HepG2 (cell line): Measurements from ENCODE around the gene CADM4. TPM values are rescaled to one million over a fixed set of nuclear protein-coding genes. Genes with fewer than 3 reads are reported as not detected.

Experiments used
- ATAC-seq: fragments of 200-7000 bp; cut with Tn5 transposase; 3 replicates; pipeline ENCODE4 v1.9.1; 2020; ENCODE audit warnings: mild to moderate bottlenecking, moderate library complexity
- BruUV-seq: library from RNA; stranded (reverse); fragments of 400-500 nt; replicated peaks from 2 replicates; lab custom pipeline; 2021; lab: Mats Ljungman, UMichigan
- CTCF ChIA-PET: fragments of 300-600 bp; formaldehyde crosslinking; extraction: SDS; loops from one replicate; lab custom pipeline; 2021; ENCODE audit warnings: low total read pairs, inconsistent platforms, low intra/inter-chr PET ratio; lab: Yijun Ruan, JAX
- POLR2A ChIA-PET: fragments of 350-600 bp; sonication (Branson Sonifier 250); formaldehyde crosslinking; loops from one replicate; lab custom pipeline; 2020; ENCODE audit warnings: antibody characterized with exemption, inconsistent platforms; lab: Yijun Ruan, JAX
- DNase-seq: peaks from one replicate; pipeline ENCODE4 v3.0.0-alpha.2; 2015; ENCODE audit warnings: low spot score
- FAIRE-seq: peaks from 3 replicates; lab custom pipeline; 2011; peaks lifted over from hg19 to GRCh38; lab: Jason Lieb, UNC
- H2AFZ ChIP-seq: one replicate; pipeline ENCODE4 v1.6.1; 2011; ENCODE audit warnings: low read length, inconsistent platforms
- H3K27ac ChIP-seq: fragments of 300-600 bp; 3 replicates; pipeline ENCODE4 v1.8.0; 2011; ENCODE audit warnings: mixed run types, mild to moderate bottlenecking, mixed read lengths, low read length, inconsistent platforms; ENCODE audit not compliant: insufficient read depth; ENCODE audit errors: extremely low read length
- H3K27me3 ChIP-seq, 2 experiments: fragments of 200-600 bp in 1 of 2; 2 replicates in 1 of 2; 3 replicates in 1 of 2; pipeline versions ENCODE4 v1.6.0 to v1.8.0; 2011; ENCODE audit warnings: low read length in 2 of 2, mild to moderate bottlenecking in 2 of 2, moderate library complexity in 2 of 2, inconsistent platforms in 1 of 2; ENCODE audit not compliant: insufficient read depth in 2 of 2, control insufficient read depth in 1 of 2
- H3K36me3 ChIP-seq, 2 experiments: fragments of 200-600 bp in 1 of 2; replicated peaks in 1 of 2; 2 replicates in 1 of 2; 3 replicates in 1 of 2; pipeline versions ENCODE4 v1.5.1 to v1.8.0; 2011; ENCODE audit warnings: low read length in 2 of 2, inconsistent platforms in 1 of 2; ENCODE audit not compliant: insufficient read depth in 2 of 2, control insufficient read depth in 1 of 2
- H3K4me1 ChIP-seq: 2 replicates; pipeline ENCODE4 v1.5.1; 2012; ENCODE audit warnings: low read length, inconsistent platforms; ENCODE audit not compliant: insufficient read depth
- H3K4me2 ChIP-seq: 2 replicates; pipeline ENCODE4 v1.6.0; 2011; ENCODE audit warnings: low read depth, low read length, inconsistent platforms
- H3K4me3 ChIP-seq, 3 experiments: fragments of 200-600 bp in 1 of 3; sonication (generic), shearing (Covaris generic) in 1 of 3; replicated peaks in 1 of 3; 2 replicates each; pipeline ENCODE4 v1.5.1; 2011 to 2016; ENCODE audit warnings: low read length in 3 of 3, inconsistent platforms in 2 of 3, low read depth in 2 of 3, mild to moderate bottlenecking in 2 of 3, control low read depth in 1 of 3, mixed read lengths in 1 of 3; ENCODE audit not compliant: insufficient read depth in 1 of 3
- H3K79me2 ChIP-seq: one replicate; pipeline ENCODE4 v1.6.1; 2011; ENCODE audit warnings: low read length, inconsistent platforms; ENCODE audit not compliant: insufficient read depth
- H3K9ac ChIP-seq: 2 replicates; pipeline ENCODE4 v1.6.0; 2011; ENCODE audit warnings: mild to moderate bottlenecking, low read depth, low read length, inconsistent platforms; ENCODE audit not compliant: insufficient read depth
- H3K9me3 ChIP-seq: 2 replicates; pipeline ENCODE4 v1.5.1; 2012; ENCODE audit warnings: mild to moderate bottlenecking, low read length
- H4K20me1 ChIP-seq: 2 replicates; pipeline ENCODE4 v1.6.0; 2011; ENCODE audit warnings: inconsistent platforms, mild to moderate bottlenecking, low read length, moderate library complexity; ENCODE audit not compliant: insufficient read depth
- CAMTA2 ChIP-seq: sonication (generic); formaldehyde crosslinking; IDR thresholded peaks from 2 replicates; pipeline ENCODE4 v1.4.0; 2020; ENCODE audit warnings: mild to moderate bottlenecking, missing genetic modification reagents, borderline replicate concordance
- CREBL2 ChIP-seq: sonication (generic); formaldehyde crosslinking; IDR thresholded peaks from 2 replicates; pipeline ENCODE4 v1.8.1; 2023; ENCODE audit warnings: missing genetic modification reagents, mild to moderate bottlenecking, borderline replicate concordance
- DDIT3 ChIP-seq: sonication (generic); formaldehyde crosslinking; IDR thresholded peaks from 2 replicates; pipeline ENCODE4 v1.4.0; 2020; ENCODE audit warnings: mild to moderate bottlenecking, missing genetic modification reagents
- ERF ChIP-seq: IDR thresholded peaks from 2 replicates; pipeline ENCODE4 v1.6.1; 2018; ENCODE audit warnings: missing biosample characterization, missing genetic modification reagents
- MAX ChIP-seq: IDR thresholded peaks from 2 replicates; pipeline ENCODE4 v1.6.1; 2012; ENCODE audit warnings: inconsistent platforms
- POLR2AphosphoS2 ChIP-seq: IDR thresholded peaks from 2 replicates; pipeline ENCODE4 v1.6.1; 2011; ENCODE audit warnings: low read depth, low read length, improper control_type of control experiment
- RFX3 ChIP-seq: IDR thresholded peaks from 2 replicates; pipeline ENCODE4 v1.6.1; 2016; ENCODE audit warnings: missing biosample characterization, missing genetic modification reagents
- RFX5 ChIP-seq: IDR thresholded peaks from 2 replicates; pipeline ENCODE4 v1.6.1; 2011; ENCODE audit warnings: low read depth, low read length, improper control_type of control experiment
- SSRP1 ChIP-seq: IDR thresholded peaks from 2 replicates; pipeline ENCODE4 v1.6.1; 2016; ENCODE audit warnings: control low read depth
- TOPORS ChIP-seq: sonication (generic); formaldehyde crosslinking; IDR thresholded peaks from 2 replicates; pipeline ENCODE4 v1.8.0; 2023; ENCODE audit warnings: mild to moderate bottlenecking, missing genetic modification reagents
- U2AF2 ChIP-seq: fragments of 200-400 bp; formaldehyde crosslinking; IDR thresholded peaks from 2 replicates; pipeline ENCODE4 v1.6.1; 2017; ENCODE audit warnings: low read depth, mild to moderate bottlenecking, low read length
- ZBTB38 ChIP-seq: sonication (generic); formaldehyde crosslinking; IDR thresholded peaks from 2 replicates; pipeline ENCODE4 v1.5.1; 2020; ENCODE audit warnings: mild to moderate bottlenecking, missing genetic modification reagents
- ZNF547 ChIP-seq: sonication (generic); formaldehyde crosslinking; IDR thresholded peaks from 2 replicates; pipeline ENCODE4 v1.5.1; 2020; ENCODE audit warnings: mild to moderate bottlenecking, missing genetic modification reagents
- ZNF674 ChIP-seq: sonication (generic); formaldehyde crosslinking; IDR thresholded peaks from 2 replicates; pipeline ENCODE4 v1.5.0; 2020; ENCODE audit warnings: low read depth, mild to moderate bottlenecking, missing genetic modification reagents
- ZNF746 ChIP-seq: sonication (generic); formaldehyde crosslinking; IDR thresholded peaks from 2 replicates; pipeline ENCODE4 v1.8.0; 2022; ENCODE audit warnings: mild to moderate bottlenecking, missing genetic modification reagents
- ZSCAN9 ChIP-seq: IDR thresholded peaks from 2 replicates; pipeline ENCODE4 v1.6.1; 2016; ENCODE audit warnings: borderline replicate concordance
- WGBS: methylation state at CpG from one replicate; pipeline ENCODE4 v1.1.6; 2017; ENCODE audit warnings: low lambda C conversion rate; 5-methylcytosine and 5-hydroxymethylcytosine counted together
- in situ Hi-C: cut with HindIII; loops from 2 replicates; pipeline ENCODE4 v1.10.0; 2017; ENCODE audit warnings: low pct_unique_long_range_greater_than_20kb; ENCODE audit not compliant: extremely low pct_ligation_motif_present
- intact Hi-C: fragments of 100-400 bp; cut with micrococcal nuclease; formaldehyde crosslinking; loops from one replicate; pipeline ENCODE4 v1.10.0; 2022; ENCODE audit not compliant: unreplicated experiment
- polyA plus RNA-seq, 8 experiments: library from polyadenylated mRNA; depleted of rRNA in 3 of 8; stranded (reverse) in 7 of 8; unstranded in 1 of 8; fragments of >200 nt; fragmentation: Illumina TruSeq in 4 of 8; extraction: Trizol in 4 of 8; gene quantifications; 2 replicates each; pipeline versions ENCODE4 v1.2.1 to v1.2.3, GENCODE V29; 2011 to 2016; ENCODE audit warnings: low read depth in 4 of 8, missing spikeins in 1 of 8, mixed read lengths in 1 of 8; ENCODE audit not compliant: insufficient read depth in 1 of 8
- total RNA-seq, 5 experiments: library from RNA; depleted of rRNA; stranded (reverse); fragments of >200 nt; fragmentation: Illumina TruSeq; extraction: Trizol; gene quantifications; 2 replicates each; pipeline ENCODE4 v1.2.3, GENCODE V29; 2016; ENCODE audit warnings: low read depth in 1 of 5
- TF ChIP-seq, protein P1 (sequence below): sonication (generic); formaldehyde crosslinking; IDR thresholded peaks from 2 replicates; pipeline ENCODE4 v1.4.0; 2020; ENCODE audit warnings: mild to moderate bottlenecking, missing genetic modification reagents, borderline replicate concordance

Gene CADM4
- total and polyA plus RNA-seq, 2 of the 13 experiments (the other 11 are each of a cell fraction or from before 2014, with no cell fraction given): 8.5 to 16.0 TPM

- ChIA-PET CTCF (no interaction called here), POLR2A (interaction anchor here (1.0 kb wide), 1 partner anchor 26 kb away, joined by 3 read pairs; the partner anchor contains the start of genes IRGQ and ZNF576)
- Histone ChIP-seq H3K4me1 (peaks cover 24% of the 10 kb centered on the region), H3K9me3 (no peaks in the 10 kb centered on the region), H3K27me3 (no peaks in the 10 kb centered on the region), H3K36me3 (peaks cover 0 to 2% of the 10 kb centered on the region in 2 experiments; a peak in 1 of 5 replicates), H3K4me2 (no peak overlapping the region), H3K79me2 (peaks cover 11% of the 10 kb centered on the region), H4K20me1 (no peaks in the 10 kb centered on the region), H3K27ac (no peak overlapping the region), H3K9ac (no peak overlapping the region), H2AFZ (no peak overlapping the region), H3K4me3 (no peak overlapping the region)
- no peak for DNase-seq
- in situ Hi-C loops: no loop called here
- BruUV-seq: no TSS peak
- ATAC-seq: no peak
- WGBS: 88% methylated on average over 4 of the region's 4 CpGs
- intact Hi-C loops: no loop called here
- no peak for FAIRE-seq
- TF ChIP-seq RFX3 (no peak), SSRP1 (CRISPR knock-in tag) (no peak), CAMTA2 (no peak), DDIT3 (CRISPR knock-in tag) (no peak), U2AF2 (no peak), ZSCAN9 (CRISPR knock-in tag) (no peak), MAX (no peak), ZBTB38 (CRISPR knock-in tag) (no peak), ZNF674 (CRISPR knock-in tag) (no peak), ERF (no peak), POLR2AphosphoS2 (no peak), TOPORS (CRISPR knock-in tag) (no peak), RFX5 (no peak), CREBL2 (CRISPR knock-in tag) (no peak), ZNF746 (no peak), ZNF547 (CRISPR knock-in tag) (no peak)
- TF ChIP-seq, protein P1, sequence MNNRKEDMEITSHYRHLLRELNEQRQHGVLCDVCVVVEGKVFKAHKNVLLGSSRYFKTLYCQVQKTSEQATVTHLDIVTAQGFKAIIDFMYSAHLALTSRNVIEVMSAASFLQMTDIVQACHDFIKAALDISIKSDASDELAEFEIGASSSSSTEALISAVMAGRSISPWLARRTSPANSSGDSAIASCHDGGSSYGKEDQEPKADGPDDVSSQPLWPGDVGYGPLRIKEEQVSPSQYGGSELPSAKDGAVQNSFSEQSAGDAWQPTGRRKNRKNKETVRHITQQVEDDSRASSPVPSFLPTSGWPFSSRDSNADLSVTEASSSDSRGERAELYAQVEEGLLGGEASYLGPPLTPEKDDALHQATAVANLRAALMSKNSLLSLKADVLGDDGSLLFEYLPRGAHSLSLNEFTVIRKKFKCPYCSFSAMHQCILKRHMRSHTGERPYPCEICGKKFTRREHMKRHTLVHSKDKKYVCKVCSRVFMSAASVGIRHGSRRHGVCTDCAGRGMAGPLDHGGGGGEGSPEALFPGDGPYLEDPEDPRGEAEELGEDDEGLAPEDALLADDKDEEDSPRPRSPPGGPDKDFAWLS (CRISPR knock-in tag): no peak
Observed at GRCh38 chr19:43622070-43622469, 17.6 kb downstream of the CADM4 start.
